GM06990 (cell line): ENCODE results near the gene TMEM135.
"Not testable (repeated sequence)": the region's sequence is repeated elsewhere in the genome, so short reads cannot be mapped to it uniquely, and the experiment has no call there.

Experiments
- DNase-seq: peaks from one replicate; pipeline ENCODE4 v3.0.0-alpha.2; 2011; ENCODE audit not compliant: insufficient read length; ENCODE audit errors: extremely low read depth
- H3K27me3 ChIP-seq: replicated peaks from 2 replicates; pipeline ENCODE4 v1.6.0; 2011; ENCODE audit warnings: low read length; ENCODE audit not compliant: control insufficient read depth, insufficient read depth
- H3K36me3 ChIP-seq: 2 replicates; pipeline ENCODE4 v1.5.1; 2011; ENCODE audit warnings: low read length; ENCODE audit not compliant: control insufficient read depth, insufficient read depth
- H3K4me3 ChIP-seq: replicated peaks from 2 replicates; pipeline ENCODE4 v1.5.1; 2011; ENCODE audit warnings: low read depth, mild to moderate bottlenecking, control low read depth, low read length
- CTCF ChIP-seq: IDR thresholded peaks from 2 replicates; pipeline ENCODE4 v1.5.1; 2011; ENCODE audit warnings: low read length, control low read depth, mild to moderate bottlenecking, inconsistent platforms; ENCODE audit not compliant: insufficient read depth, poor library complexity, severe bottlenecking

Gene TMEM135

GRCh38 chr11:87187076-87187475 lies 149.3 kb downstream of the TMEM135 start:
- DNase-seq = no peak
- TF ChIP-seq CTCF = no peak
- no peak overlapping the region for H3K4me3 ChIP-seq
- H3K36me3 ChIP-seq = no peaks in the 10 kb centered on the region
- no peaks in the 10 kb centered on the region for H3K27me3 ChIP-seq

GRCh38 chr11:87187930-87188329 lies 150.2 kb downstream of the TMEM135 start:
- TF ChIP-seq CTCF = no peak
- DNase-seq = no peak
- Histone ChIP-seq H3K36me3 (no peaks in the 10 kb centered on the region), H3K4me3 (no peak overlapping the region), H3K27me3 (no peaks in the 10 kb centered on the region)

GRCh38 chr11:87188396-87188795 lies 150.7 kb downstream of the TMEM135 start:
- not testable (repeated sequence) for DNase-seq, H3K36me3 ChIP-seq, H3K4me3 ChIP-seq, H3K27me3 ChIP-seq

- H3K27me3 ChIP-seq, H3K36me3 ChIP-seq, DNase-seq, H3K4me3 ChIP-seq: not testable (repeated sequence)
These were observed 151.2 kb downstream of the TMEM135 start for GRCh38 chr11:87188921-87189320.

GRCh38 chr11:87190071-87190470 lies 152.3 kb downstream of the TMEM135 start:
- TF ChIP-seq CTCF = no peak
- no peak for DNase-seq
- no peaks in the 10 kb centered on the region for H3K27me3 ChIP-seq

GRCh38 chr11:87193756-87194470 lies 156.2 kb downstream of the TMEM135 start:
- no peak for TF ChIP-seq CTCF
- no peaks in the 10 kb centered on the region for H3K27me3 ChIP-seq
- no peak overlapping the region for H3K4me3 ChIP-seq
- no peaks in the 10 kb centered on the region for H3K36me3 ChIP-seq
- DNase-seq = no peak

More at GRCh38 chr11:87190071-87190470, 152.3 kb downstream of the TMEM135 start:
- no peaks in the 10 kb centered on the region for H3K36me3 ChIP-seq
- no peak overlapping the region for H3K4me3 ChIP-seq
